ENCODE data around the gene PCGF5.
A peak's percentile ranks its signal among the peaks of the same experiment; 100 is the strongest.
"Not testable (repeated sequence)": the region's sequence is repeated elsewhere in the genome, so short reads cannot be mapped to it uniquely, and the experiment has no call there.

The PCGF5 gene

DNA sequence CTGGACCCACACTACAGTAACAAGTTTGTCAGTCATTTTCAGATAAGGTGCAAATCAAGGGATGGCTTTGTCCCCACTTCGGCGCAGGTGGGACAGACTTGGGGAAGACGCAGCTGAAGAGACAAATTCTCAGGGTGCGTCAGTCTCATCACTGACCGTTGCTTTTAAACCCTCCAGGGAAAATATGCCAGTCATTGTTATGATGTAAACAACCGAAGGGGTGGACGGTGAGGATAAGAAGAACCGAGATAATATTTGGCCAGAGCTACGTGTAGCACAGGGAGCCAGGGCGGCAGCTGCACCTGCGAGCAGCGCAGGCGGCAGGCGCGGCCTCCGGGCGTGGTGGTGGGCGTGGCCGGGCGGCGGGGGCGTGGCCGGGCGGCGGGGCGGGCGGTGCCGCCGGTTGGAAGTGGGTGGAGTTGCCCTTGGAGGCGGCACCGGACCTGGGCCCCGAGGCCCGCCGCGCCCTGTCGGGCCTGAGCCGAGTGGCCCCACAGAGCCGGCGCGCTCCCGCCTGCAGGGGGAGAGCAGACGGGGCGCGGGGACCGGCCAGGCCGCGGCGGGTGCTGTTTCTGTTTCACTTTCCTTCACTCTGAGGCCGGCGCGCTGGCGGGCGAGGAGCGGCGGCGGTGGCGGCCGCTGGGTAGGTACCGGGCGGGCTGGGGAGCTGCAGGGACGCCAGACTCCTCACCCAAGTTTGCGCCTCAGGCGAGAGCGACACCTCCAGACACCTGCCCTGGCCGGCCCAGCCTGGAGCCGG is at the start of gene PCGF5:
PCGF5 (plus strand) TSS at position 470 of the 760 bp plus-strand sequence. CDS start 2,209 bp downstream, outside the sequence.
- Mint-ChIP-seq H3K27me3 (no peaks in the 10 kb centered on the region), H3K4me3 (peak within 1 kb of the TSS; percentile 85), H3K27ac (peak within 1 kb of the TSS; percentile 89), H3K36me3 (ENCODE audit: low read depth) (peaks cover 29% of the 10 kb centered on the region), H3K9me3 (no peaks in the 10 kb centered on the region), H3K4me1 (ENCODE audit: low read depth) (peaks cover 53% of the 10 kb centered on the region)
- peak; percentile 97 for DNase-seq

DNA sequence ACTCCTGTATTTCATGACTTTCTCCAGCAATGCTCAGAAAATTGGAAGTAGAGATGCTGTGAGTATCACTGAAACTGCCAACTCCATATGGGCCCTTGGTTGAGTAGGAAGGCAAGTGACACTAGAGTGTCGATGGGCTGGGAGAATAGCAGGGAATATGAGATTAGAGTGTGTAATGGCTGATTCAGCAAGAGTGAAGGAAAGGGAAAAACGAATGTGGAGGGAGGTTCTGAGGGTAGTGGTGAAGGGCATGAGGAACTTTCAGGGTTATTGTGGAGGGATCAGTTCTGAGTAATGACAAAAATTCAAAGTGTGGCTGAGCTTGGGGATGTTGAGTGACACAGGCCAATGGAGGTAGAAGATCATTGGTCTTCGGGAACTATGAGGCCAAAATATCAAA is 49.0 kb upstream of the PCGF5 start:
- H3K9me3 Mint-ChIP-seq = peaks cover 40% of the 10 kb centered on the region
- peaks cover 66% of the 10 kb centered on the region for H3K36me3 Mint-ChIP-seq (ENCODE audit: low read depth)
- DNase-seq = no peak
- H3K27me3 Mint-ChIP-seq = no peaks in the 10 kb centered on the region
- H3K4me3 Mint-ChIP-seq = no peak overlapping the region
- H3K27ac Mint-ChIP-seq = no peak overlapping the region
- peaks cover 65% of the 10 kb centered on the region for H3K4me1 Mint-ChIP-seq (ENCODE audit: low read depth)

DNA sequence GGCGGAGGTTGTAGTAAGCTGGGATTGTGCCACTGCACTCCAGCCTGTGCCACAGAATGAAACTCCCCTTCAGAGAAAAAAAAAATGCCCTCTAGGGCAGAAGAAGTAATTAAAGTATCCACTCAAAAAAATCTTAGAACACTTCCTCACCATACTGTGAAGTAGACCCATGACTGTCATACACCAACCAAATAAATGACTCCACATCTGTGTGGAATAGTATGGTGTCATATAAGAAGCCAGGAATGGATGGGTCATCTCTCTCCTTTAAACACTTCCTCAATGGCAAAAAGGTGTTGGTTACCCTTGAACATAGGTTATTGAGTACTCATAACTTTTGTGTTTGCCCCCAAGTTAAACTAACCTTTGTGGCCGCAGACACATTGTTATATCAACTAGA is 48.1 kb upstream of the PCGF5 start:
- H3K4me1 Mint-ChIP-seq (ENCODE audit: low read depth) = peaks cover 61% of the 10 kb centered on the region
- DNase-seq = no peak
- peaks cover 70% of the 10 kb centered on the region for H3K36me3 Mint-ChIP-seq (ENCODE audit: low read depth)
- H3K27ac Mint-ChIP-seq = no peak overlapping the region
- no peak overlapping the region for H3K4me3 Mint-ChIP-seq
- H3K27me3 Mint-ChIP-seq = no peaks in the 10 kb centered on the region
- peaks cover 42% of the 10 kb centered on the region for H3K9me3 Mint-ChIP-seq

DNA sequence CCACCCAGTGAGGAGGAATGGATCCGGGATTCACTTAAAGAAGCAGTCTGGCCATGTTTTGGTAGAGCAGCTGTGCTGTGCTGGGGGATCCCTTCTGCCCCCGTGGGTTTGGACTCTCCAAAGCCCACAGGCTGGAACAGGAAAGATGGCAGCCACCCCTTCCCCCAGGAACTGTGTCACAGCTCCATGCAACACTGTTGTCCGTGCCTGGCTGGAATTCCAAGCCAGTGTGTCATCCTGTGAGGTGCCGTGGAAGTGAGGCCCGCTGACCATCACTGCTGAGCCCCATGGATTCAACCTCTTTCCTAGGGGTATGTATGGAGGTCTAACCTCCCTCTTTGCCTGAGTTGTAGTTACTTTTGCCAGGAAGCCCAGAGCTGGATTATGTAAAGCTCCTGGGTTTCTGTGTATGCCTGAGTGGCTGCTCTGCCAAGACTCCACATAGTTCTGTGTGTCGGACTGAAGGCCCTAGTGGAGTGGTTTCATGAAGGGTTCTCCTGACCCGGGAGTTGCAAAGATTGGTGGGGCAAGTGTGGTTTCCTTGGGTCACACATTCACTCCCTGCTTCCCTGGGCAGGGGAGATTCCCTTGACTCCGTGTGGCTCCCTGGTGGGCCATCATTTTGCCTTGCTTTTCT is 35.1 kb upstream of the PCGF5 start:
- DNase-seq = no peak
- peaks cover 84% of the 10 kb centered on the region for H3K4me1 Mint-ChIP-seq (ENCODE audit: low read depth)
- H3K27me3 Mint-ChIP-seq = no peaks in the 10 kb centered on the region
- H3K27ac Mint-ChIP-seq = no peak overlapping the region
- H3K4me3 Mint-ChIP-seq = no peak overlapping the region
- H3K9me3 Mint-ChIP-seq = peaks cover 14% of the 10 kb centered on the region
- H3K36me3 Mint-ChIP-seq (ENCODE audit: low read depth) = peaks cover 42% of the 10 kb centered on the region

DNA sequence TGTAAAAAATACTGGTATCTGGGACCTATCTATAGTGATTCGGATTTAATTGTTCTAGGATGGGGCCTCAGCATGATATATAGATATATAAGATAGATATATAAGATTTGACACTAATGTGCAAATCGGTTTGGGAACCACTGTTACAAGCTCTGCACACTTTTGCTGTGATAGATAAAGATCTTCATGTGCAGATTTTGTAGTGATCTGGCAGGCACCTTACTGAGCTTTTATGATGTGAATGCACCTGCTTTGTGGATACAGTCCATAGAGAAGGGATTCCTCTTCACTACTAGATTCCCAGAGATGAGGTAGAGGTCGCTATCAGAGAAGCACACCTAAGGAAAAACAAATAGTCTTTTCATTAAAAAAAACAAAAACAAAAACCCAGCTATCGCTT is 33.3 kb upstream of the PCGF5 start:
- Mint-ChIP-seq H3K27ac (no peak overlapping the region), H3K9me3 (peaks cover 2% of the 10 kb centered on the region), H3K4me3 (no peak overlapping the region), H3K27me3 (no peaks in the 10 kb centered on the region), H3K4me1 (ENCODE audit: low read depth) (peaks cover 82% of the 10 kb centered on the region), H3K36me3 (ENCODE audit: low read depth) (peaks cover 31% of the 10 kb centered on the region)
- DNase-seq = no peak

DNA sequence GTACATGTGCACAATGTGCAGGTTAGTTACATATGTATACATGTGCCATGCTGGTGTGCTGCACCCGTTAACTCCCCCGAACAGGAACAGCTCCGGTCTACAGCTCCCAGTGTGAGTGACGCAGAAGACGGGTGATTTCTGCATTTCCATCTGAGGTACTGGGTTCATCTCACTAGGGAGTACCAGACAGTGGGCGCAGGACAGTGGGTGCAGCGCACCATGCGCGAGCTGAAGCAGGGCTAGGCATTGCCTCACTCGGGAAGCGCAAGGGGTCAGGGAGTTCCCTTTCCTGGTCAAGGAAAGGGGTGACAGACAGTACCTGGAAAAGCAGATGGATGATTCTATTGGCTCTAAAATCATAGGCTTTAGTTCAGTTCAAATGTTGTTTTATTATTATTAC is 32.5 kb upstream of the PCGF5 start:
- peaks cover 31% of the 10 kb centered on the region for H3K36me3 Mint-ChIP-seq (ENCODE audit: low read depth)
- H3K27me3 Mint-ChIP-seq, H3K9me3 Mint-ChIP-seq, H3K4me3 Mint-ChIP-seq, DNase-seq, H3K27ac Mint-ChIP-seq: not testable (repeated sequence)
- peaks cover 81% of the 10 kb centered on the region for H3K4me1 Mint-ChIP-seq (ENCODE audit: low read depth)

DNA sequence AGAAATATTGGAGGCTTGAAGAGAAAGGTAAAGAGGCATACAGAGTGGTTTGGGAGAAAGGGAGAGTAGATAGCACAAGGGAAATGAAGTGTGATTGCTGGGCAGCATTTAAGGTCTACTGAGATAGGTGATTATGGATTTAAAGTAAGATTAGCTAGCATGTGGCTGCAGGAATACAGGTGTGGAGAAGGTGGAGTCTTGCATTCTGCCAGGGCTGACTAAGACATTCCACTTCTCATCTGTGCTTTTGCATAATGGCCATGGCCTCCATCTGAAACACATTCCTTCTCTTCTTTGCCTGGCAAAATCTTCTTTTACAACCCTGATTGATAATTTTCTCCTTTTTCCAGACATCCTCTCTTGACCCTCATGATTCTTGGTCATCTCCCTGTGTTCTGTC is 31.6 kb upstream of the PCGF5 start:
- no peak overlapping the region for H3K27ac Mint-ChIP-seq
- H3K36me3 Mint-ChIP-seq (ENCODE audit: low read depth) = peaks cover 28% of the 10 kb centered on the region
- H3K4me3 Mint-ChIP-seq = no peak overlapping the region
- H3K27me3 Mint-ChIP-seq = no peaks in the 10 kb centered on the region
- peaks cover 3% of the 10 kb centered on the region for H3K9me3 Mint-ChIP-seq
- H3K4me1 Mint-ChIP-seq (ENCODE audit: low read depth) = peaks cover 83% of the 10 kb centered on the region
- DNase-seq = no peak

DNA sequence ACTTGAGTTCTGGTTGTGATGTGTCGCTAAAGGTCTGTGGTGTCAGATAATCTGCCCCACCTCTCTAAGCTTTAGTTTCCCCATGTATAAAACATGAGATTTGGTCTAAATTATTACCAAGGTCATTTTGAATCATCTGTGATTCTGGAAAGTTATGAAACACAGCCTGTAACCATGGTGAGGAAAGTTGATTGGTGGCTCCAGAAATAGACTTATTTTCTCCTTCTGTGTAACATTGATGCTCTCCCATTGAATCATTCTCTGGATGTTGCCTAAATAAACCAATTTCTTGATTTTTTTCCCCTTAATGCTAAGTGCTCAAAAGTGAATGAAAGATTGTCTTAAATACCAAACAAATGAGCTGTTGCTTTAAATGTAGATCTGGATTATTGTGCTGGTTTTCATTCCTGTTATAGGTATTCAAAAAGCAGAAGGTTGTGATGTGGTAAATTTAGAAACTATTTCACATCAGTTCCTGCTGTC is 30.0 kb upstream of the PCGF5 start:
- Mint-ChIP-seq H3K27ac (peak overlapping the region; percentile 72), H3K36me3 (ENCODE audit: low read depth) (peaks cover 21% of the 10 kb centered on the region), H3K27me3 (no peaks in the 10 kb centered on the region), H3K9me3 (peaks cover 3% of the 10 kb centered on the region), H3K4me3 (no peak overlapping the region), H3K4me1 (ENCODE audit: low read depth) (peaks cover 83% of the 10 kb centered on the region)
- DNase-seq = no peak

DNA sequence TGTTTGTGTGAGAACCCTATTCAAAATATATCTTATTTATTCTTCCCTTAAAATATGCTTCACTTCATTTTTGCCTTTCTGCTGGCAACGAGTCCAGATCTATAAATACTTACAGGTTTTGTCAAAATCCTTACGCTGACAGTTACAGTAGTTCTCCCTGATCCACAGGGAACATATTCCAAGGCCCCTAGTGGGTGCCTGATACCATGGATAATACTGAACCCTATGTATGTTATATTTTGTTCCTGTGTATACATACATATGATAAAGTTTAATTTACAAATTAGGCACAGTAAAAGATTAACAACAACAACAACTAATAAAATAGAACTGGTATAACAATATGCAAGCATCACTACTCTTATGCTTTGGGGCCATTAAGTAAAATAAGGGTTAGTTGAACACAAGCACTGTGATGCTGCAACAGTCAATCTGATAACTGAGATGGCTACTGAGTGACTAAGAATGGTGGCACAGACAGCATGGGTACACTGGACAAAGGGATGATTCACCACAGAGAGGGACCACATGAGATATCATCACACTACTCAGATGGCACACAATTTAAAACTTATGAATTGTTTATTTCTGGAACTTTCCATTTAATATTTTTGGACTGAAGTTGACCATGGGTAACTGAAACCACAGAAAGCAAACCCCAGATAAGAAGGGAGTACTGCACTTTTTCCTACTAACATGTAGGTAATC is 29.4 kb upstream of the PCGF5 start:
- Mint-ChIP-seq H3K27me3 (no peaks in the 10 kb centered on the region), H3K4me1 (ENCODE audit: low read depth) (peaks cover 82% of the 10 kb centered on the region), H3K27ac (peak overlapping the region; percentile 72), H3K9me3 (peaks cover 3% of the 10 kb centered on the region), H3K4me3 (no peak overlapping the region), H3K36me3 (ENCODE audit: low read depth) (peaks cover 16% of the 10 kb centered on the region)
- no peak for DNase-seq

DNA sequence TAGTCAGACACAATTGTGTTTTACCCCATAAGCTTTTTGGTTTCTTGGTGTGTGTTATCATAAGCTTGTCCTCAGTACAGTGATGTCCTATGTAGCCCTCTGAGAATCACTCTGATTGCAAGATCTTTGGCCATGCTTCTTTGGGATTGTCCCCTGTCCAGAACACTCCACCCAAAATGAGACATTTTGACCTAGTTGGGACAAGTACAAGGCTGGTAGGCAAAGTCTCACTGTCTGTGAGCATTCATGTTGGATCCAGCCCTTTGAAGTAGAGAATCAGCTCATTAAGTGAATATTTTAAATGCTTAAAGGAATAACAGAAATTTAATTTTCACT is 28.9 kb upstream of the PCGF5 start:
- H3K27me3 Mint-ChIP-seq = no peaks in the 10 kb centered on the region
- peak overlapping the region; percentile 57 for H3K27ac Mint-ChIP-seq
- DNase-seq = no peak
- H3K9me3 Mint-ChIP-seq = peaks cover 3% of the 10 kb centered on the region
- peaks cover 84% of the 10 kb centered on the region for H3K4me1 Mint-ChIP-seq (ENCODE audit: low read depth)
- no peak overlapping the region for H3K4me3 Mint-ChIP-seq
- H3K36me3 Mint-ChIP-seq (ENCODE audit: low read depth) = peaks cover 19% of the 10 kb centered on the region

DNA sequence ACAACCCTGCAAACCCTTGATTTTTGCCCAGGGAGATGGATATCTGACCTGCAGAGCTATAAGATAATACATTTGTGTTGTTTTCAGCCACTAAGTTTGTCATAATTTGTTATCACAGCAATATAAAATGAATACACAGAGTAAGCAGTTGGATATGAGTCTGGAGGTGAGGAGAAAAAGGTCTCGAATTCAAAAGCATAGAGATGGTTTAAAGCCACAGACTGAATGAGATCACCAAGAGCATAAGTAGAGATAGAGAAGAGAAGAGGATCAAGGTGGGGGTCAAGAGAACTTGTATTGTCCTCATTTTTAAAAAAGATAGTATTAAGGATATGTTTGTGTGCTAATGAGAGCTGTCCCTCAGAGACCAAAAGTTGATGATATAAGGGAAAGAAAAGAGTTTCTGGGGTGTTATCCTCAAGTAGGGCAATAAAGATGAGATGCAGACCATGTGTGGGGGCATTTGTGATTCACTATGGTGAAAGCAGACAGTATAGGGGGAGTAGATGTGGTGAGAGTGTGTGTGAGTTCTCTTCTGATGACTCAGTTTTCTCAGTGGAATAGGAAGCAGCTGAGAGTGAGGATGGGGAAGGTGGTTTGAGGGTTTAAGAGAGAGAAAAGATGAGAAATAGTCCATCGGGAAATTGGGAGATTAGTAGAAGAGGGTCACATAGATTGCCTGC is 25.8 kb upstream of the PCGF5 start:
- Mint-ChIP-seq H3K27ac (peak overlapping the region; percentile 80), H3K4me1 (ENCODE audit: low read depth) (peaks cover 92% of the 10 kb centered on the region), H3K36me3 (ENCODE audit: low read depth) (peaks cover 33% of the 10 kb centered on the region), H3K27me3 (no peaks in the 10 kb centered on the region), H3K4me3 (peak overlapping the region; percentile 1), H3K9me3 (peaks cover 3% of the 10 kb centered on the region)
- no peak for DNase-seq

DNA sequence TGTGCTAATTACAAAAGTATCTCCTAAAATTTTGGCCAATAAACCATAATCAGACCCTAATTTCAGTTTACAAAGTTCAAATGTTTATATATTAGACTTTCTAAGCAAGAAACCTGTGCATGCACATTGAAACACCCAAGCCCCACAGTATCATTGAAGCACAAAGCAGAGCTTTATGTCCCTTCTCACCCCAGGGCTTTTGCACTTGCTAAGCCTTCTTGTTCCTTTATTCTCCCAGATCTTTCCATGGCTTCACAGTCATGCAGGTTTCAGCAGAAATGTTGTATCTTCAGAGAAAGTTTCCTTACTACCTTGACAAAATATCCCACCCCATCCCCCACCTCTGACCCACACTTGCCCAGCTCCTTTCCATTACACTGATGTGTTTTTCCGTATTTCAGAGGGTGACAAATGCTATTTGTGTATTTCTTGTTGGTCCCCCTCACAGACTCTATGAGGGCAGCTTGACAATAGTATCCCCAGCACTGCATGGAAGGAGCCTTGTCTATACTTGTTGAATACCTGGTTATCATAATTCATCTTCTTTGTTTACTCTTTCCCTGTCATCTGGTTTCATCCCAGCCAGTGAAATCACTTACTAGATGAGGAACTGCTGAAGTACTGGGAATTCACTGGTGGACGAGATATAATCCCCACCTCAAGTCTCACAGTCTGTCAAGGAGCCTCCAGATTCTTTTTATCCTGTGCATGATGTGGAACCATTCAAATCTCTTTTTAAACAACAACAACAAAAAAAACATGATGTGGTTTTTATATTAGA is 24.0 kb upstream of the PCGF5 start:
- Mint-ChIP-seq H3K4me3 (no peak overlapping the region), H3K27me3 (no peaks in the 10 kb centered on the region), H3K4me1 (ENCODE audit: low read depth) (peaks cover 92% of the 10 kb centered on the region), H3K9me3 (peaks cover 3% of the 10 kb centered on the region), H3K36me3 (ENCODE audit: low read depth) (peaks cover 29% of the 10 kb centered on the region), H3K27ac (no peak overlapping the region)
- no peak for DNase-seq

DNA sequence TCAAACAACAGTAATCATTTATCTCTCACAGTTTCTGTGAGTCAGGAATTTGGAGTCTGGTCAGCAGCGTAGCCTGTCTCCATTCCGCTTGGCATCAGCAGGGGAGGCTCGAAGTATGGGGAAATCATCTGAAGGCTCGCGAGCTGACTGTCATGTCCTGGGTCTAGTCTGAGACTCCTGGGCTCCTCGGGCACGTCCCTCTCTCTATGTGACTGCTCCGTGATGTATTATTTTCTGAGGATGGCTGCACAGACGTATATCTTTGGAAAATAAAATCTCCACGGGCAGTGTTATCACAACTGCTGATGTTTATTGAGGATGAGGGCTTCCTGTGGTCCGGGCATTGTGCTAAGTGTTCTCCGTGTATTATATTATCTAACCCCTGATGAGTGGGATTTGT is 23.3 kb upstream of the PCGF5 start:
- H3K4me1 Mint-ChIP-seq (ENCODE audit: low read depth) = peaks cover 93% of the 10 kb centered on the region
- H3K27ac Mint-ChIP-seq = no peak overlapping the region
- H3K27me3 Mint-ChIP-seq = no peaks in the 10 kb centered on the region
- peaks cover 3% of the 10 kb centered on the region for H3K9me3 Mint-ChIP-seq
- H3K36me3 Mint-ChIP-seq (ENCODE audit: low read depth) = peaks cover 29% of the 10 kb centered on the region
- H3K4me3 Mint-ChIP-seq = no peak overlapping the region
- no peak for DNase-seq

DNA sequence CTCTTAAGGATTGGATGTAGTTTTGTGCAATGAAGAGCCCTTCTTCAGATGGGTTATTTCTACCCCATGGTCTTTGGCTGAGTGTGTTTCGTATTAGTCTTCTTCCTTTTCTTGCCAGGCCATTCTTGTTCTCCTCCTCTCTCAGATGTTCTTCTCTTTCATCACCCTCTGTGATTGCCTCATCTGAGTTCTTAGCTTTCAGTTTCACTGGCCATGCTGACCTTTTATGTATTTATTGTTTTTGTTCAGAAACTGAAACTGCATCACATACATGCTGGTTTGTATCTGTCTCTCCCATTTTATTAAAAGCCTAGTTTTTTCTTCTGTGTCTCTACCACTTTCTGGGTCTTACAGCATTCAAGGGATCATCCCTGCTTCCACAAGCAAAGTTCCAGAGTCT is 21.7 kb upstream of the PCGF5 start:
- H3K36me3 Mint-ChIP-seq (ENCODE audit: low read depth) = peaks cover 27% of the 10 kb centered on the region
- DNase-seq = no peak
- peak overlapping the region; percentile 71 for H3K27ac Mint-ChIP-seq
- peaks cover 91% of the 10 kb centered on the region for H3K4me1 Mint-ChIP-seq (ENCODE audit: low read depth)
- no peaks in the 10 kb centered on the region for H3K27me3 Mint-ChIP-seq
- no peaks in the 10 kb centered on the region for H3K9me3 Mint-ChIP-seq
- peak overlapping the region; percentile 1 for H3K4me3 Mint-ChIP-seq

Data from activated T-cell treated with anti-CD3 and anti-CD28 coated beads, Interleukin-2, amount 50 U/mL, for 24 hours (primary cell).